H1 (cell line): ENCODE results near the gene TIAM2. TPM values are rescaled to one million over a fixed set of nuclear protein-coding genes. Genes with fewer than 3 reads are reported as not detected.

Source experiments
- CTCF ChIA-PET: fragments of 300-600 bp; sonication (Branson Sonifier 250); formaldehyde crosslinking; loops from one replicate; lab custom pipeline; 2021; ENCODE audit not compliant: partially characterized antibody; lab: Charles Lee
- POLR2A ChIA-PET: fragments of 300-600 bp; sonication (Branson Sonifier 250); formaldehyde crosslinking; loops from one replicate; lab custom pipeline; 2021; ENCODE audit warnings: inconsistent platforms; ENCODE audit not compliant: partially characterized antibody; lab: Charles Lee
- DNase-seq, 2 experiments: peaks; one replicate each; pipeline versions ENCODE4 v3.0.0 to v3.0.0-alpha.2; 2010 to 2022; ENCODE audit warnings: low spot score in 2 of 2, low read depth in 1 of 2, mixed read lengths in 1 of 2
- FAIRE-seq: peaks from 2 replicates; lab custom pipeline; 2011; peaks lifted over from hg19 to GRCh38; lab: Jason Lieb, UNC
- H2AFZ ChIP-seq: 2 replicates; pipeline ENCODE4 v1.8.1; 2012; ENCODE audit warnings: low read length, inconsistent platforms
- H2AK5ac ChIP-seq: 2 replicates; pipeline ENCODE4 v1.6.1; 2013; ENCODE audit warnings: low read depth, low read length
- H2BK120ac ChIP-seq: replicated peaks from 2 replicates; pipeline ENCODE3; 2013; ENCODE audit warnings: low read depth, low read length, inconsistent platforms
- H2BK12ac ChIP-seq: 2 replicates; pipeline ENCODE4 v1.6.1; 2013; ENCODE audit warnings: low read depth, low read length
- H2BK15ac ChIP-seq: 2 replicates; pipeline ENCODE4 v1.6.1; 2013; ENCODE audit warnings: low read length
- H2BK20ac ChIP-seq: 2 replicates; pipeline ENCODE4 v1.6.1; 2013; ENCODE audit warnings: low read length
- H2BK5ac ChIP-seq: 2 replicates; pipeline ENCODE4 v1.6.1; 2013; ENCODE audit warnings: low read depth, low read length
- H3K14ac ChIP-seq: 2 replicates; pipeline ENCODE4 v1.6.1; 2013; ENCODE audit warnings: inconsistent platforms; ENCODE audit not compliant: insufficient read length
- H3K18ac ChIP-seq: 2 replicates; pipeline ENCODE4 v1.6.1; 2013; ENCODE audit warnings: low read length; ENCODE audit errors: extremely low read depth
- H3K23ac ChIP-seq: 2 replicates; pipeline ENCODE4 v1.6.1; 2013; ENCODE audit warnings: inconsistent platforms; ENCODE audit not compliant: insufficient read length
- H3K23me2 ChIP-seq: 2 replicates; pipeline ENCODE4 v1.6.1; 2013; ENCODE audit warnings: low read depth, low read length
- H3K27ac ChIP-seq: 2 replicates; pipeline ENCODE4 v1.6.1; 2011; ENCODE audit warnings: low read depth, low read length, inconsistent platforms
- H3K27me3 ChIP-seq, 4 experiments: replicated peaks in 1 of 4; 1 replicate in 1 of 4; 2 replicates in 3 of 4; pipeline versions ENCODE4 v1.6.1 to v1.8.1; 2011 to 2013; ENCODE audit warnings: low read length in 3 of 4, mild to moderate bottlenecking in 3 of 4, inconsistent platforms in 2 of 4, mixed read lengths in 2 of 4, moderate library complexity in 1 of 4; ENCODE audit not compliant: control insufficient read depth in 3 of 4, insufficient read depth in 3 of 4; ENCODE audit errors: extremely low read depth in 1 of 4
- H3K36me3 ChIP-seq, 4 experiments: 2 replicates each; pipeline versions ENCODE4 v1.6.1 to v1.8.1; 2011 to 2013; ENCODE audit warnings: mild to moderate bottlenecking in 4 of 4, low read length in 3 of 4, moderate library complexity in 2 of 4, control low read depth in 1 of 4, inconsistent platforms in 1 of 4; ENCODE audit not compliant: insufficient read depth in 4 of 4, control insufficient read depth in 2 of 4
- H3K4ac ChIP-seq: replicated peaks from 2 replicates; pipeline ENCODE3; 2013; ENCODE audit warnings: low read length, low read depth, mixed read lengths, inconsistent platforms; ENCODE audit not compliant: insufficient read length
- H3K4me1 ChIP-seq, 4 experiments: replicated peaks in 1 of 4; 1 replicate in 1 of 4; 2 replicates in 3 of 4; pipeline versions ENCODE4 v1.6.1 to v1.8.1; 2011 to 2013; ENCODE audit warnings: low read length in 3 of 4, inconsistent platforms in 2 of 4, mixed read lengths in 1 of 4; ENCODE audit not compliant: insufficient read depth in 4 of 4, control insufficient read depth in 3 of 4
- H3K4me2 ChIP-seq, 2 experiments: 2 replicates each; pipeline versions ENCODE4 v1.6.1 to v1.8.1; 2011 to 2013; ENCODE audit warnings: low read depth in 2 of 2, low read length in 2 of 2, control low read depth in 1 of 2, inconsistent platforms in 1 of 2, mild to moderate bottlenecking in 1 of 2; ENCODE audit not compliant: insufficient read depth in 1 of 2
- H3K4me3 ChIP-seq, 4 experiments: fragments of 200-600, 300-600 bp in 1 of 4; sonication (generic), shearing (Covaris generic), sonication (Bioruptor Twin) in 1 of 4; 2 replicates each; pipeline versions ENCODE4 v1.5.1 to v1.8.1; 2011 to 2016; ENCODE audit warnings: low read length in 4 of 4, low read depth in 3 of 4, control low read depth in 2 of 4, inconsistent platforms in 2 of 4, mild to moderate bottlenecking in 2 of 4, mixed read lengths in 1 of 4, moderate library complexity in 1 of 4; ENCODE audit not compliant: insufficient read depth in 2 of 4; ENCODE audit errors: extremely low read depth in 1 of 4
- H3K56ac ChIP-seq: replicated peaks from 2 replicates; pipeline ENCODE3; 2013; ENCODE audit warnings: low read depth, mild to moderate bottlenecking, mixed read lengths, low read length, inconsistent platforms; ENCODE audit not compliant: insufficient read length
- H3K79me1 ChIP-seq: 2 replicates; pipeline ENCODE4 v1.6.1; 2013; ENCODE audit warnings: low read depth, low read length, control low read depth
- H3K79me2 ChIP-seq, 2 experiments: 2 replicates each; pipeline versions ENCODE4 v1.6.1 to v1.8.1; 2012 to 2013; ENCODE audit warnings: low read length in 2 of 2, mild to moderate bottlenecking in 2 of 2, inconsistent platforms in 1 of 2; ENCODE audit not compliant: insufficient read depth in 2 of 2, control insufficient read depth in 1 of 2
- H3K9ac ChIP-seq, 4 experiments: replicated peaks in 1 of 4; 1 replicate in 1 of 4; 2 replicates in 3 of 4; pipeline versions ENCODE4 v1.6.1 to v1.8.1; 2011 to 2013; ENCODE audit warnings: low read depth in 3 of 4, low read length in 3 of 4, control low read depth in 2 of 4, mild to moderate bottlenecking in 2 of 4, moderate library complexity in 2 of 4, inconsistent platforms in 1 of 4; ENCODE audit errors: extremely low read depth in 1 of 4
- H3K9me3 ChIP-seq, 2 experiments: 2 replicates each; pipeline versions ENCODE4 v1.6.1 to v1.8.1; 2012 to 2013; ENCODE audit warnings: mild to moderate bottlenecking in 2 of 2, moderate library complexity in 2 of 2, control low read depth in 1 of 2, inconsistent platforms in 1 of 2, low read depth in 1 of 2, low read length in 1 of 2, mixed read lengths in 1 of 2; ENCODE audit not compliant: insufficient read depth in 2 of 2
- H4K20me1 ChIP-seq, 2 experiments: replicated peaks in 1 of 2; 2 replicates each; pipeline versions ENCODE3 to v1.8.1; 2011 to 2013; ENCODE audit warnings: inconsistent platforms in 2 of 2, low read length in 2 of 2, mild to moderate bottlenecking in 1 of 2; ENCODE audit not compliant: insufficient read depth in 2 of 2, control insufficient read depth in 1 of 2
- H4K5ac ChIP-seq: 2 replicates; pipeline ENCODE4 v1.6.1; 2013; ENCODE audit warnings: low read length, low read depth, mixed read lengths, inconsistent platforms; ENCODE audit not compliant: insufficient read length
- H4K8ac ChIP-seq: 2 replicates; pipeline ENCODE4 v1.8.0; 2013; ENCODE audit warnings: mild to moderate bottlenecking, moderate library complexity, low read length, inconsistent platforms; ENCODE audit not compliant: insufficient read depth; ENCODE audit errors: extremely low read depth
- H4K91ac ChIP-seq: replicated peaks from 2 replicates; pipeline ENCODE3; 2013; ENCODE audit warnings: low read length, mixed read lengths, inconsistent platforms; ENCODE audit not compliant: insufficient read length
- MAX ChIP-seq: IDR thresholded peaks from 2 replicates; pipeline ENCODE4 v1.6.1; 2012; ENCODE audit warnings: inconsistent platforms
- WGBS, 2 experiments: shearing (Covaris generic) in 1 of 2; methylation state at CpG; one replicate each; pipeline versions ENCODE4 v1.1.6 to v1.1.7; 2013 to 2015; ENCODE audit warnings: low lambda C conversion rate in 2 of 2, mixed read lengths in 2 of 2, inconsistent platforms in 1 of 2, low coverage in 1 of 2, missing lambda C conversion rate in 1 of 2; ENCODE audit not compliant: insufficient replicate concordance in 2 of 2, insufficient coverage in 1 of 2, insufficient read length in 1 of 2; ENCODE audit errors: extremely low coverage in 1 of 2, missing lambda C conversion rate in 1 of 2; 5-methylcytosine and 5-hydroxymethylcytosine counted together
- polyA plus RNA-seq, 7 experiments: library from polyadenylated mRNA; depleted of rRNA in 3 of 7; stranded (reverse) in 5 of 7; unstranded in 2 of 7; fragments of >200 nt in 5 of 7; fragments of 200-250 nt in 2 of 7; gene quantifications; 1 replicate in 5 of 7; 2 replicates in 1 of 7; 4 replicates in 1 of 7; pipeline versions ENCODE4 v1.2.1 to v1.2.3, GENCODE V29; 2011 to 2013; ENCODE audit warnings: missing spikeins in 2 of 7, mixed read lengths in 2 of 7
- total RNA-seq: library from RNA; stranded (reverse); fragmentation: NEBNext Ultra II Directional; extraction: Animal tissue kit (Norgen Biotek cat#: 25700); gene quantifications from 2 replicates; pipeline ENCODE4 v1.2.1, GENCODE V29; 2021

The TIAM2 gene
- total and polyA plus RNA-seq, 2 of the 8 experiments (the other 6 are each of a cell fraction or from before 2014, with no cell fraction given), result 7.4 to 23.9 TPM

- Histone ChIP-seq H3K27ac (no peak overlapping the region), H2BK120ac (no peak overlapping the region)
- TF ChIP-seq MAX, result no peak
- TF ChIP-seq, all 59 proteins: peak for 0
- Histone ChIP-seq H2BK12ac (no peak overlapping the region), H3K18ac (no peak overlapping the region), H3K27me3 (no peaks in the 10 kb centered on the region), H2BK20ac (no peak overlapping the region), H2AK5ac (no peak overlapping the region), H2AFZ (no peak overlapping the region), H3K4me2 (no peak overlapping the region), H3K23me2 (no peaks in the 10 kb centered on the region), H3K9me3 (no peaks in the 10 kb centered on the region), H3K79me1 (no peaks in the 10 kb centered on the region; the same call in 1 of the 2 replicates), H3K4me1 (peaks cover 0 to 5% (median 3%) of the 10 kb centered on the region in 4 experiments; a peak in 2 of 7 replicates), H3K4me3 (no peak overlapping the region), H4K91ac (no peak overlapping the region), H3K23ac (no peak overlapping the region), H4K8ac (no peak overlapping the region; the same call in 1 of the 2 replicates), H3K9ac (no peak overlapping the region), H3K56ac (no peak overlapping the region), H3K14ac (no peak overlapping the region), H4K20me1 (no peaks in the 10 kb centered on the region), H3K4ac (no peak overlapping the region), H3K79me2 (no peaks in the 10 kb centered on the region), H2BK5ac (no peak overlapping the region), H4K5ac (no peak overlapping the region), H3K36me3 (no peaks in the 10 kb centered on the region), H2BK15ac (no peak overlapping the region)
- no peak for DNase-seq
- 88% methylated on average over 4 of the region's 4 CpGs; no CpG with 5 or more reads in 1 of the 2 experiments for WGBS, 2 experiments
- ChIA-PET POLR2A (interaction anchor here (0.7 kb wide), 1 partner anchor 9 kb away, joined by 3 read pairs; no protein-coding TSS in a partner anchor), CTCF (interaction anchor here (0.6 to 1.2 kb wide), 3 partner anchors 24 to 46 kb away, joined by 3 read pairs; no protein-coding TSS in a partner anchor)
- FAIRE-seq, result no peak
Observed at GRCh38 chr6:155221086-155221485, 226.0 kb downstream of the TIAM2 start.
